Stimulated activated CD4-positive, alpha-beta T cell treated with anti-CD3 and anti-CD28 coated beads, Interleukin-15, amount 100 ng/mL, for 1 hour (primary cell): ENCODE results near the gene CHERP.
A peak's percentile ranks its signal among the peaks of the same experiment; 100 is the strongest.

ENCODE experiments used
- DNase-seq, 2 donors: peaks; one replicate each; pipeline ENCODE4 v3.0.0-alpha.2; 2020; ENCODE audit warnings: low read depth in 1 of 2, low spot score in 1 of 2

The CHERP gene

GRCh38 chr19:16542045-16542909 is at the start of gene CHERP:
Gene CHERP, minus strand, starts transcription at chr19:16542437. Its CDS starts 59 bp downstream, at chr19:16542378.
- DNase-seq, result peak; percentile 89 to 90

GRCh38 chr19:16590876-16591802 is 48.9 kb upstream of the CHERP start:
- DNase-seq, result no peak

GRCh38 chr19:16589917-16590316 is 47.7 kb upstream of the CHERP start:
- no peak for DNase-seq

GRCh38 chr19:16588824-16589577 is 46.8 kb upstream of the CHERP start:
- no peak for DNase-seq

GRCh38 chr19:16587833-16588823 is 45.9 kb upstream of the CHERP start:
- DNase-seq, result peak in 1 of 2 donors; percentile 25

GRCh38 chr19:16586991-16587832 is 45.0 kb upstream of the CHERP start:
- DNase-seq, result peak in 1 of 2 donors; percentile 38

- DNase-seq, result no peak
Measured at GRCh38 chr19:16586477-16586871, 44.2 kb upstream of the CHERP start.

GRCh38 chr19:16585808-16586476 is 43.7 kb upstream of the CHERP start:
- DNase-seq, result no peak

GRCh38 chr19:16585094-16585801 is 43.0 kb upstream of the CHERP start:
- DNase-seq, result no peak

GRCh38 chr19:16584248-16585093 is 42.2 kb upstream of the CHERP start:
- peak; percentile 67 to 75 for DNase-seq

GRCh38 chr19:16582486-16583261 is 40.4 kb upstream of the CHERP start:
- DNase-seq, result no peak

GRCh38 chr19:16581971-16582343 is 39.7 kb upstream of the CHERP start:
- DNase-seq, result no peak

- DNase-seq, result no peak
Measured at GRCh38 chr19:16581145-16581970, 39.1 kb upstream of the CHERP start.

- DNase-seq, result no peak
Measured at GRCh38 chr19:16579381-16579780, 37.1 kb upstream of the CHERP start.

GRCh38 chr19:16577531-16577985 is 35.3 kb upstream of the CHERP start:
- no peak for DNase-seq
